ENCODE data around the gene CCER1.

CCER1 gene

GRCh38 chr12:90924406-90924805, 30.6 kb downstream of the CCER1 start:
- no peak for DNase-seq (ENCODE audit: extremely low read depth in 1 of 2, low read depth in 1 of 2)

- DNase-seq (ENCODE audit: extremely low read depth in 1 of 2, low read depth in 1 of 2), result no peak
These were observed 32.8 kb downstream of the CCER1 start for GRCh38 chr12:90922145-90922627.

- DNase-seq (ENCODE audit: extremely low read depth in 1 of 2, low read depth in 1 of 2), result no peak
These were observed 33.4 kb downstream of the CCER1 start for GRCh38 chr12:90921536-90921935.

- DNase-seq (ENCODE audit: extremely low read depth in 1 of 2, low read depth in 1 of 2), result no peak
These were observed 34.8 kb downstream of the CCER1 start for GRCh38 chr12:90920222-90920621.

GRCh38 chr12:90917431-90917830, 37.5 kb downstream of the CCER1 start:
- no peak for DNase-seq (ENCODE audit: extremely low read depth in 1 of 2, low read depth in 1 of 2)

- no peak for DNase-seq (ENCODE audit: extremely low read depth in 1 of 2, low read depth in 1 of 2)
These were observed 38.5 kb downstream of the CCER1 start for GRCh38 chr12:90916516-90916915.

GRCh38 chr12:90915353-90915752, 39.6 kb downstream of the CCER1 start:
- no peak for DNase-seq (ENCODE audit: extremely low read depth in 1 of 2, low read depth in 1 of 2)

- no peak for DNase-seq (ENCODE audit: extremely low read depth in 1 of 2, low read depth in 1 of 2)
These were observed 44.0 kb downstream of the CCER1 start for GRCh38 chr12:90910958-90911357.

GRCh38 chr12:90909069-90909770, 45.8 kb downstream of the CCER1 start:
- DNase-seq (ENCODE audit: extremely low read depth in 1 of 2, low read depth in 1 of 2), result no peak

- DNase-seq (ENCODE audit: extremely low read depth in 1 of 2, low read depth in 1 of 2), result no peak
These were observed 46.5 kb downstream of the CCER1 start for GRCh38 chr12:90908465-90908864.

GRCh38 chr12:90905691-90906370, 49.1 kb downstream of the CCER1 start:
- DNase-seq (ENCODE audit: extremely low read depth in 1 of 2, low read depth in 1 of 2), result no peak

- DNase-seq (ENCODE audit: extremely low read depth in 1 of 2, low read depth in 1 of 2), result no peak
These were observed 52.4 kb downstream of the CCER1 start for GRCh38 chr12:90902596-90902995.

All from activated CD8-positive, alpha-beta memory T cell treated with anti-CD3 and anti-CD28 coated beads for 1 hour (primary cell).